AG04450 (cell line): Measurements from ENCODE around the gene ATF1. TPM values are rescaled to one million over a fixed set of nuclear protein-coding genes. Genes with fewer than 3 reads are reported as not detected.
"Not testable (repeated sequence)": the region's sequence is repeated elsewhere in the genome, so short reads cannot be mapped to it uniquely, and the experiment has no call there.

Experiments used
- CTCF ChIA-PET: fragments of 300-600, 350-600 bp; formaldehyde crosslinking; extraction: SDS; loops from one replicate; lab custom pipeline; 2022; ENCODE audit warnings: antibody characterized with exemption, inconsistent platforms; lab: Charles Lee
- POLR2A ChIA-PET: fragments of 350-600 bp; formaldehyde crosslinking; extraction: SDS; loops from one replicate; lab custom pipeline; 2021; ENCODE audit warnings: antibody characterized with exemption, inconsistent platforms; lab: Yijun Ruan, JAX
- DNase-seq: peaks from one replicate; pipeline ENCODE4 v3.0.0-alpha.2; 2011; ENCODE audit warnings: low read depth, low spot score
- H3K27ac ChIP-seq: one replicate; pipeline ENCODE4 v1.5.1; 2012; ENCODE audit warnings: low read depth, low read length, control low read depth
- H3K27me3 ChIP-seq: one replicate; pipeline ENCODE4 v1.6.0; 2012; ENCODE audit warnings: low read length; ENCODE audit not compliant: control insufficient read depth, insufficient read depth
- H3K4me3 ChIP-seq: 2 replicates; pipeline ENCODE4 v1.5.1; 2011; ENCODE audit warnings: mild to moderate bottlenecking, low read depth, low read length, control low read depth
- H3K9me3 ChIP-seq: 2 replicates; pipeline ENCODE4 v1.5.1; 2012; ENCODE audit warnings: low read length; ENCODE audit not compliant: control insufficient read depth, insufficient read depth
- CTCF ChIP-seq: IDR thresholded peaks from 2 replicates; pipeline ENCODE4 v1.5.1; 2011; ENCODE audit warnings: low read depth, low read length, control low read depth, inconsistent platforms
- polyA plus RNA-seq: library from polyadenylated mRNA; depleted of rRNA; stranded (reverse); fragments of >200 nt; gene quantifications from 2 replicates; pipeline ENCODE4 v1.2.3, GENCODE V29; 2011; rRNA removed
- small RNA-seq: library from RNA; depleted of rRNA; stranded (forward); fragments of <200 nt; gene quantifications from one replicate; pipeline ENCODE3, GENCODE V24; 2012; ENCODE audit warnings: low read depth; ENCODE audit not compliant: insufficient read length

Gene ATF1
- polyA plus RNA-seq, 1 experiment, result 63.1 TPM

DNA sequence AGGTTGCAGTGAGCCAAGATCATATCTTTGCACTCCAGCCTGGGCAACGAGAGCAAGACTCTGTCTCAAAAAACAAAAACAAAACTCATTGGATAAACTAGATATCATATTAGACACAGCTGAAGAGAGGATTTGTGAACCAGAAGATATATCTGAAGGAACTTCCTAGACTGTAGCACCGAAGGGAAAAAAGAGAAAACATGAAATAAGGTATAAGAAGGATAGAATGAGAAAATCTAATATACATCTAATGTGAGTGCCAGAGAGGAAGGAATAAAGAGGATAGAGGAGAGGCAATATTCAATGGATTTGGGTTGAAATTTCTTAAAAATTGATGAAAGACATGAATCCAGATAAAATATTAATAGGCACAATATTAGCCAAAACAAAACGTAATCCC lies 101.4 kb downstream of the ATF1 start:
- no peak for DNase-seq
- TF ChIP-seq CTCF, result no peak
- Histone ChIP-seq H3K27me3 (no peaks in the 10 kb centered on the region), H3K9me3 (peaks cover 13% of the 10 kb centered on the region), H3K4me3 (no peak overlapping the region), H3K27ac (no peak overlapping the region)
- POLR2A ChIA-PET, result no interaction called here
- CTCF ChIA-PET, result no interaction called here

- peaks cover 13% of the 10 kb centered on the region for H3K9me3 ChIP-seq
- CTCF ChIA-PET, DNase-seq, H3K27me3 ChIP-seq, POLR2A ChIA-PET, H3K4me3 ChIP-seq, H3K27ac ChIP-seq: not testable (repeated sequence)
These were observed 105.0 kb downstream of the ATF1 start for GRCh38 chr12:50868881-50869280.

Small RNA genes within 50 kb of the gene (small RNA-seq; reads per million reads assigned to genes)
- gene AC013244.2, result not detected
- not detected for gene RF00019
- gene RN7SL519P, result not detected

Other genes with a start within 250 kb of the ATF1 start
- gene TMPRSS12, start 78.8 kb downstream of the ATF1 start, polyA plus RNA-seq, result not detected in 2 replicates
- not detected in 2 replicates for gene HIGD1C, start 188.4 kb downstream of the ATF1 start, polyA plus RNA-seq